Ishikawa (cell line): ENCODE data around the gene IRX3.

ENCODE experiments used
- CEBPB ChIP-seq: IDR thresholded peaks from 2 replicates; pipeline ENCODE4 v1.6.1; 2012
- EGR1 ChIP-seq: IDR thresholded peaks from 2 replicates; pipeline ENCODE4 v1.6.1; 2012
- EP300 ChIP-seq: IDR thresholded peaks from 2 replicates; pipeline ENCODE4 v1.6.1; 2012; ENCODE audit warnings: borderline replicate concordance
- FOXM1 ChIP-seq: IDR thresholded peaks from 2 replicates; pipeline ENCODE4 v1.6.1; 2012; ENCODE audit warnings: low read depth, borderline replicate concordance
- NFIC ChIP-seq: IDR thresholded peaks from 2 replicates; pipeline ENCODE4 v1.6.1; 2012
- RAD21 ChIP-seq: IDR thresholded peaks from 2 replicates; pipeline ENCODE4 v1.6.1; 2012; ENCODE audit warnings: low read depth
- TAF1 ChIP-seq: IDR thresholded peaks from 2 replicates; pipeline ENCODE4 v1.6.1; 2012; ENCODE audit warnings: low read depth, mild to moderate bottlenecking
- TCF12 ChIP-seq: IDR thresholded peaks from 2 replicates; pipeline ENCODE4 v1.6.1; 2012; ENCODE audit warnings: low read depth
- TF ChIP-seq, protein P1 (sequence below): IDR thresholded peaks from 2 replicates; pipeline ENCODE4 v1.6.1; 2012

DNA sequence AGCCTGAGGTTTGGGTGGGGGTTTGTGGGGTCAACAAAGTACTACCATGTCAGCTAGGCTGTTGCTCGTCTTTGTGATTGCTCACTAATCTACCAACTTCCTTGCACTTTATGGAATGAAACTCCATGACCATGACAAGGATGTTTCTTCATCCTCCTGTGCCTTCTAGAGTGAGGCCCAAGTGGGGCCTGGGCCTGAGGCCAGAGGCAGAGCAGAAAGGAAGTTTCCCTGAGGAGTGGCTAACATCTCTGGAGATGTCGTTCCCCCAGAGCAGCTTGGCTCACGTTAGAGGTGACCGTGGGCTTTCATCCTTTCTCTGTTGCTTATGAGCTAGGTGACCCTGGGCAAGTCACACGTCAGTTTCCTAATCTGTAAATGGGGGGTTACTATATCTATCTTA lies 41.0 kb upstream of the IRX3 start:
- TF ChIP-seq RAD21, result no peak
- TF ChIP-seq EP300, result no peak
- TF ChIP-seq CEBPB, result no peak
- TF ChIP-seq FOXM1, result no peak
- no peak for TF ChIP-seq TAF1
- TF ChIP-seq EGR1, result no peak
- TF ChIP-seq, protein P1, sequence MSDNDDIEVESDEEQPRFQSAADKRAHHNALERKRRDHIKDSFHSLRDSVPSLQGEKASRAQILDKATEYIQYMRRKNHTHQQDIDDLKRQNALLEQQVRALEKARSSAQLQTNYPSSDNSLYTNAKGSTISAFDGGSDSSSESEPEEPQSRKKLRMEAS, result no peak
- TF ChIP-seq NFIC, result no peak
- no peak for TF ChIP-seq TCF12
